HepG2 (cell line): ENCODE results near the gene SNX21. TPM values are rescaled to one million over a fixed set of nuclear protein-coding genes. Genes with fewer than 3 reads are reported as not detected.

Source experiments
- FOSL2 ChIP-seq: sonication (generic); formaldehyde crosslinking; IDR thresholded peaks from 2 replicates; pipeline ENCODE4 v1.4.0; 2020; ENCODE audit warnings: missing genetic modification reagents
- GABPA ChIP-seq, 2 experiments: IDR thresholded peaks; 2 replicates each; pipeline ENCODE4 v1.6.1; 2011 to 2016; ENCODE audit warnings: low read depth in 2 of 2, low read length in 1 of 2, missing biosample characterization in 1 of 2, missing genetic modification characterization in 1 of 2
- GMEB1 ChIP-seq: sonication (generic); formaldehyde crosslinking; IDR thresholded peaks from 2 replicates; pipeline ENCODE4 v1.5.1; 2020; ENCODE audit warnings: missing genetic modification reagents, mild to moderate bottlenecking, borderline replicate concordance
- JDP2 ChIP-seq: sonication (generic); formaldehyde crosslinking; IDR thresholded peaks from 2 replicates; pipeline ENCODE4 v1.8.1; 2022; ENCODE audit warnings: missing genetic modification reagents, borderline replicate concordance
- KDM2A ChIP-seq: sonication (generic); formaldehyde crosslinking; IDR thresholded peaks from 2 replicates; pipeline ENCODE4 v1.4.0; 2020; ENCODE audit warnings: low read depth, missing genetic modification reagents, borderline replicate concordance
- NCOA5 ChIP-seq: sonication (generic); formaldehyde crosslinking; IDR thresholded peaks from 2 replicates; pipeline ENCODE4 v1.4.0; 2020; ENCODE audit warnings: missing genetic modification reagents
- NFKB2 ChIP-seq: sonication (generic); formaldehyde crosslinking; IDR thresholded peaks from 2 replicates; pipeline ENCODE4 v1.4.0; 2020; ENCODE audit warnings: missing genetic modification reagents, borderline replicate concordance
- PRMT3 ChIP-seq: sonication (generic); formaldehyde crosslinking; IDR thresholded peaks from 2 replicates; pipeline ENCODE4 v1.8.1; 2022; ENCODE audit warnings: low read depth, mild to moderate bottlenecking, moderate library complexity, missing genetic modification reagents, borderline replicate concordance
- SMYD3 ChIP-seq: sonication (generic); formaldehyde crosslinking; IDR thresholded peaks from 2 replicates; pipeline ENCODE4 v1.8.1; 2023; ENCODE audit warnings: mild to moderate bottlenecking, missing genetic modification reagents
- SRF ChIP-seq: IDR thresholded peaks from 2 replicates; pipeline ENCODE4 v1.6.1; 2011; ENCODE audit warnings: mild to moderate bottlenecking, low read depth, low read length, moderate library complexity
- ZFAT ChIP-seq: sonication (generic); formaldehyde crosslinking; conservative IDR thresholded peaks from 2 replicates; pipeline ENCODE4 v1.8.1; 2023; ENCODE audit warnings: missing genetic modification reagents, inconsistent platforms
- ZFP90 ChIP-seq: sonication (generic); formaldehyde crosslinking; IDR thresholded peaks from 2 replicates; pipeline ENCODE4 v1.8.0; 2022; ENCODE audit warnings: missing genetic modification reagents, mild to moderate bottlenecking, inconsistent platforms, borderline replicate concordance
- ZKSCAN8 ChIP-seq: IDR thresholded peaks from 2 replicates; pipeline ENCODE4 v1.6.1; 2016; ENCODE audit warnings: borderline replicate concordance, missing genetic modification reagents, missing compliant biosample characterization
- ZNF253 ChIP-seq: sonication (generic); formaldehyde crosslinking; IDR thresholded peaks from 2 replicates; pipeline ENCODE4 v1.8.0; 2022; ENCODE audit warnings: mild to moderate bottlenecking, missing genetic modification reagents, borderline replicate concordance
- ZNF383 ChIP-seq: sonication (generic); formaldehyde crosslinking; IDR thresholded peaks from 2 replicates; pipeline ENCODE4 v1.4.0; 2020; ENCODE audit warnings: missing genetic modification reagents, mild to moderate bottlenecking, borderline replicate concordance
- ZNF549 ChIP-seq: sonication (generic); formaldehyde crosslinking; IDR thresholded peaks from 2 replicates; pipeline ENCODE4 v1.5.0; 2020; ENCODE audit warnings: missing genetic modification reagents
- ZNF607 ChIP-seq: sonication (generic); formaldehyde crosslinking; IDR thresholded peaks from 2 replicates; pipeline ENCODE4 v1.5.1; 2020; ENCODE audit warnings: missing genetic modification reagents, mild to moderate bottlenecking, borderline replicate concordance
- polyA plus RNA-seq, 8 experiments: library from polyadenylated mRNA; depleted of rRNA in 3 of 8; stranded (reverse) in 7 of 8; unstranded in 1 of 8; fragments of >200 nt; fragmentation: Illumina TruSeq in 4 of 8; extraction: Trizol in 4 of 8; gene quantifications; 2 replicates each; pipeline versions ENCODE4 v1.2.1 to v1.2.3, GENCODE V29; 2011 to 2016; ENCODE audit warnings: low read depth in 4 of 8, missing spikeins in 1 of 8, mixed read lengths in 1 of 8; ENCODE audit not compliant: insufficient read depth in 1 of 8
- total RNA-seq, 5 experiments: library from RNA; depleted of rRNA; stranded (reverse); fragments of >200 nt; fragmentation: Illumina TruSeq; extraction: Trizol; gene quantifications; 2 replicates each; pipeline ENCODE4 v1.2.3, GENCODE V29; 2016; ENCODE audit warnings: low read depth in 1 of 5
- TF ChIP-seq, protein P1 (sequence below): sonication (generic); formaldehyde crosslinking; IDR thresholded peaks from 2 replicates; pipeline ENCODE4 v1.4.0; 2020; ENCODE audit warnings: missing genetic modification reagents, low read depth, mild to moderate bottlenecking, borderline replicate concordance
- TF ChIP-seq, protein P2 (sequence below): sonication (generic); formaldehyde crosslinking; IDR thresholded peaks from 2 replicates; pipeline ENCODE4 v1.9.0; 2021; ENCODE audit warnings: missing genetic modification reagents, mild to moderate bottlenecking, borderline replicate concordance
- TF ChIP-seq, protein P3 (sequence below): IDR thresholded peaks from 2 replicates; pipeline ENCODE4 v1.6.1; 2018; ENCODE audit warnings: missing genetic modification reagents
- TF ChIP-seq, protein P4 (sequence below), 2 experiments: sonication (generic) in 1 of 2; formaldehyde crosslinking in 1 of 2; IDR thresholded peaks; 2 replicates each; pipeline versions ENCODE4 v1.5.1 to v1.6.1; 2011 to 2020; ENCODE audit warnings: borderline replicate concordance in 1 of 2, low read depth in 1 of 2, low read length in 1 of 2, mild to moderate bottlenecking in 1 of 2, missing genetic modification reagents in 1 of 2, moderate library complexity in 1 of 2

The SNX21 gene
- total and polyA plus RNA-seq, 2 of the 13 experiments (the other 11 are each of a cell fraction or from before 2014, with no cell fraction given) = 7.7 to 12.8 TPM

DNA sequence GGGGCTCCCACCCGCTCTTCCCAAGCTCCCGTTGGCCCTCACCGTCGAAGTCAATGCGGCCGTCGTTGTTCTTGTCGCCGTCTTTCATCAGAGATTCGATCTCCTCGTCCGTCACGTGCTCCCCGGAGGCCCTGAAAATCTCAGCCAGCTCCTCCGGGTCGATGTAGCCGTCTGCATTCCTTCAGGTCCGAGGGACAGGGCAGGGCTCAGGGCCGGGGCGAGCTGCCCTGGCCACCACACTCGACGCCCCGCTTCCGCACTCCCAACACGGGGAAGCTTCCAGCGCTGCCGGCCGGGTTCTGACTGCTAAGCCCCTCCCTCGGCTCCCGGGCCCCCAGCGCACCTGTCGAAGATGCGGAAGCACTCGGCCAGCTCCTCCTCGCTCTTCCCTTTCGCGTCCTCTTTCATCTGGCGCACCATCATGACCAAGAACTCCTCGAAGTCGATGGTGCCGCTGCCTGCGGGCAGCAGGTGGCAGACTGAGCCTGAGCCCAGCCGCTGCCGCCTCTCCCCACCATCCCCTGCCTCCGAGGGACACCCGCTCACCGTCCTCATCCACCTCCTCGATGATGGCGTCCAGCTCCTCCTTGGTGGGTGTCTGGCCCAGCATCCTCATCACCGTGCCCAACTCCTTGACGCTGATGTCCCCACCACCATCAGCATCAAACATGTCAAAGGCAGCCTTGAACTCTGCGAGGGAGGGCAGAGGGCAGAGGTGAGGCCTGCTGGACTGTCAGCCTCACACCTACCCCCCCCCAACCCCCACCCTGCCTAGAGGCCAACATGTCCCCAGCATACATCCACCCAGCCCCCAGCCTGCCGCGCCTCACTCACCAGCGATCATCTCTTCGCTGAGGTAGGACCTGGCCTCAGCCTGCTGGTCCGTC lies 9.4 kb upstream of the SNX21 start (continued):
- TF ChIP-seq NCOA5 (CRISPR knock-in tag) (no peak), ZNF549 (no peak), ZFAT (CRISPR knock-in tag) (no peak), SRF (no peak), FOSL2 (CRISPR knock-in tag) (no peak), GABPA (IDR thresholded peaks at IDR 0.05; ENCODE audit: low read depth, low read length) (no peak), GABPA (CRISPR knock-in tag; IDR thresholded peaks at IDR 0.05; ENCODE audit: low read depth) (no peak), ZNF383 (CRISPR knock-in tag) (no peak), GMEB1 (CRISPR knock-in tag) (no peak), SMYD3 (CRISPR knock-in tag) (no peak), ZFP90 (no peak), NFKB2 (CRISPR knock-in tag) (no peak), PRMT3 (CRISPR knock-in tag) (no peak), ZNF253 (no peak), ZNF607 (CRISPR knock-in tag) (no peak), JDP2 (no peak), ZKSCAN8 (CRISPR knock-in tag) (0 out of 2 replicates have a peak, but pooled peaks have one; percentile 38), KDM2A (CRISPR knock-in tag) (peak; percentile 73; the same call in 1 of the 2 replicates)
- TF ChIP-seq, protein P1, sequence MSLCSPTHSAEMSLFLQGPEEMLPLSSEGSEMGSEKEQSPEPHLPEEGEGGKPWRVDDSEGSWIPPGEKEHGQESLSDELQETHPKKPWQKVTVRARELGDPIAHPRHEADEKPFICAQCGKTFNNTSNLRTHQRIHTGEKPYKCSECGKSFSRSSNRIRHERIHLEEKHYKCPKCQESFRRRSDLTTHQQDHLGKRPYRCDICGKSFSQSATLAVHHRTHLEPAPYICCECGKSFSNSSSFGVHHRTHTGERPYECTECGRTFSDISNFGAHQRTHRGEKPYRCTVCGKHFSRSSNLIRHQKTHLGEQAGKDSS (CRISPR knock-in tag) = no peak
- TF ChIP-seq, protein P2, sequence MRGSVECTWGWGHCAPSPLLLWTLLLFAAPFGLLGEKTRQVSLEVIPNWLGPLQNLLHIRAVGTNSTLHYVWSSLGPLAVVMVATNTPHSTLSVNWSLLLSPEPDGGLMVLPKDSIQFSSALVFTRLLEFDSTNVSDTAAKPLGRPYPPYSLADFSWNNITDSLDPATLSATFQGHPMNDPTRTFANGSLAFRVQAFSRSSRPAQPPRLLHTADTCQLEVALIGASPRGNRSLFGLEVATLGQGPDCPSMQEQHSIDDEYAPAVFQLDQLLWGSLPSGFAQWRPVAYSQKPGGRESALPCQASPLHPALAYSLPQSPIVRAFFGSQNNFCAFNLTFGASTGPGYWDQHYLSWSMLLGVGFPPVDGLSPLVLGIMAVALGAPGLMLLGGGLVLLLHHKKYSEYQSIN = no peak
- TF ChIP-seq, protein P3, sequence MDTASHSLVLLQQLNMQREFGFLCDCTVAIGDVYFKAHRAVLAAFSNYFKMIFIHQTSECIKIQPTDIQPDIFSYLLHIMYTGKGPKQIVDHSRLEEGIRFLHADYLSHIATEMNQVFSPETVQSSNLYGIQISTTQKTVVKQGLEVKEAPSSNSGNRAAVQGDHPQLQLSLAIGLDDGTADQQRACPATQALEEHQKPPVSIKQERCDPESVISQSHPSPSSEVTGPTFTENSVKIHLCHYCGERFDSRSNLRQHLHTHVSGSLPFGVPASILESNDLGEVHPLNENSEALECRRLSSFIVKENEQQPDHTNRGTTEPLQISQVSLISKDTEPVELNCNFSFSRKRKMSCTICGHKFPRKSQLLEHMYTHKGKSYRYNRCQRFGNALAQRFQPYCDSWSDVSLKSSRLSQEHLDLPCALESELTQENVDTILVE = no peak
- TF ChIP-seq, protein P4, sequence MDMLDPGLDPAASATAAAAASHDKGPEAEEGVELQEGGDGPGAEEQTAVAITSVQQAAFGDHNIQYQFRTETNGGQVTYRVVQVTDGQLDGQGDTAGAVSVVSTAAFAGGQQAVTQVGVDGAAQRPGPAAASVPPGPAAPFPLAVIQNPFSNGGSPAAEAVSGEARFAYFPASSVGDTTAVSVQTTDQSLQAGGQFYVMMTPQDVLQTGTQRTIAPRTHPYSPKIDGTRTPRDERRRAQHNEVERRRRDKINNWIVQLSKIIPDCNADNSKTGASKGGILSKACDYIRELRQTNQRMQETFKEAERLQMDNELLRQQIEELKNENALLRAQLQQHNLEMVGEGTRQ (IDR thresholded peaks at IDR 0.05; ENCODE audit: low read depth, low read length) = no peak
- TF ChIP-seq, protein P4 (CRISPR knock-in tag; IDR thresholded peaks at IDR 0.05; ENCODE audit: borderline replicate concordance) = no peak
